Esophagus muscularis mucosa (tissue), 4 donors: ENCODE data around the gene C4B. TPM values are rescaled to one million over a fixed set of nuclear protein-coding genes. Genes with fewer than 3 reads are reported as not detected.

Experiments
- DNase-seq: peaks from one replicate; pipeline ENCODE4 v3.0.0-alpha.2; 2017; ENCODE audit errors: extremely low spot score
- H3K27ac ChIP-seq, 4 donors: fragments of 200-600 bp; sonication (generic); replicated peaks in 1 of 4; 1 replicate in 3 of 4; 2 replicates in 1 of 4; pipeline ENCODE4 v1.5.1; 2016 to 2019; ENCODE audit warnings: mild to moderate bottlenecking in 1 of 4
- H3K27me3 ChIP-seq, 4 donors: fragments of 200-600 bp; sonication (generic); one replicate each; pipeline versions ENCODE4 v1.5.1 to v1.6.0; 2016 to 2019
- H3K36me3 ChIP-seq, 4 donors: fragments of 200-600 bp; sonication (generic); one replicate each; pipeline ENCODE4 v1.5.1; 2016 to 2019
- H3K4me1 ChIP-seq, 4 donors: fragments of 200-600 bp; sonication (generic); one replicate each; pipeline ENCODE4 v1.5.1; 2016 to 2019
- H3K4me3 ChIP-seq, 4 donors: fragments of 200-600 bp; sonication (generic); 1 replicate in 2 of 4; 2 replicates in 2 of 4; pipeline ENCODE4 v1.5.1; 2016 to 2019; ENCODE audit warnings: mild to moderate bottlenecking in 4 of 4, moderate library complexity in 1 of 4
- H3K9me3 ChIP-seq, 4 donors: fragments of 200-600 bp; sonication (generic); 1 replicate in 3 of 4; 2 replicates in 1 of 4; pipeline ENCODE4 v1.5.1; 2016 to 2019
- CTCF ChIP-seq, 3 experiments: fragments of 200-600 bp in 2 of 3; fragments of 450-650 bp in 1 of 3; sonication (generic) in 2 of 3; IDR thresholded peaks; one replicate each; pipeline ENCODE4 v1.5.1; 2017 to 2019; ENCODE audit warnings: antibody characterized with exemption in 3 of 3, mild to moderate bottlenecking in 2 of 3, moderate library complexity in 1 of 3
- EP300 ChIP-seq: sonication (generic); formaldehyde crosslinking; IDR thresholded peaks from one replicate; pipeline ENCODE4 v1.6.1; 2017; ENCODE audit warnings: antibody characterized with exemption
- POLR2A ChIP-seq: fragments of 450-650 bp; IDR thresholded peaks from one replicate; pipeline ENCODE4 v1.6.1; 2017; ENCODE audit warnings: antibody characterized with exemption, moderate library complexity, mild to moderate bottlenecking, low read depth
- POLR2AphosphoS5 ChIP-seq, 2 donors: sonication (generic); formaldehyde crosslinking; IDR thresholded peaks; one replicate each; pipeline ENCODE4 v1.6.1; 2017; ENCODE audit warnings: antibody characterized with exemption in 2 of 2
- WGBS: methylation state at CpG from one replicate; pipeline ENCODE4 v1.1.5; 2018; 5-methylcytosine and 5-hydroxymethylcytosine counted together
- intact Hi-C: fragments of 100-400 bp; cut with DNase I; formaldehyde crosslinking; loops from one replicate; pipeline ENCODE4 v1.15.1; 2023
- total RNA-seq, 4 donors: library from RNA; depleted of rRNA; stranded (reverse); fragments of >200 nt; gene quantifications; one replicate each; pipeline versions ENCODE4 v1.1.0 to v1.2.1, GENCODE V29; 2016

Gene C4B
- total RNA-seq, 4 donors from 2014 or later = 45.3 to 203 (median 75.8) TPM

DNA sequence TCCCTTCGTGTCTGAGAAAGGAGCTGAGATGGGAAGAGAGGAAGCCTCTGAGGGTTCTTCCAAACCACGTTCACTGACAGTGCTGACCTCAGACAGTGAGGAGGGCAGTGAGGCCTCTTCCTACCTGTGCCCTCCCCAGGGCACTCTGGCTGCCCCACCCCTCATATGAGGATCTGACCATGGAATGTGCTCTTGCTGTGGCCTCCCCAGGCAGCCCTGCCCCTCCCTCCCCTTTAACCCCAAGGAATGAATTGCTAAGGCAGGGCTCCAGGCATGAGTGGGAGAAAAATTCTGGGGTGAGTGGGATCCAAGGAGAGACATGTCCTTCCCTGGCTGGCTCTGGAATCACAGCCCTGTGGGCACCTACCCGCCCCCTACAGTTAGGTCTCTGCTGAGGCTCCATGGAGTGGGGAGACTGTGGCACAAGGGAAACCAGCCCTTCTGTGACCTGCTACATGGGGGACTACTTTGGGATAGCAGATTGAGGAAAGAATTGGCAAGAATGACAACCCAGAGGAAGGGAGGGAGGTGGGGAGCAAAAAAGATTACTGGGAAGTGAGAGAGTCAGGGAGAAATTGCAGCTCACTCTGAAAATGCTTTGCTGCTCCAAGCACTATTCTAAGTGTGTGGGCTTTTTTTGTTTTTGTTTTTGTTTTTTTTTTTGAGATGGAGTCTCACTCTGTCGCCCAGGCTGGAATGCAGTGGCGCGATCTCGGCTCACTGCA lies 65.1 kb downstream of the C4B start:
- peak overlapping the region; percentile 31 to 79 (median 38) for H3K27ac ChIP-seq
- peaks cover 15 to 41% (median 40%) of the 10 kb centered on the region in 4 donors for H3K4me1 ChIP-seq
- H3K27me3 ChIP-seq = no peaks in the 10 kb centered on the region
- 81% methylated on average over 7 of the region's 7 CpGs for WGBS
- DNase-seq = no peak
- no peaks in the 10 kb centered on the region for H3K9me3 ChIP-seq
- intact Hi-C loops = no loop called here
- no peak for TF ChIP-seq CTCF (IDR thresholded peaks at IDR 0.05)
- no peak for TF ChIP-seq POLR2A
- no peak for TF ChIP-seq POLR2AphosphoS5 (IDR thresholded peaks at IDR 0.05)
- TF ChIP-seq EP300 = no peak
- H3K36me3 ChIP-seq = peaks cover 9 to 88% (median 42%) of the 10 kb centered on the region in 4 donors
- no peak overlapping the region for H3K4me3 ChIP-seq

- H3K27ac ChIP-seq = peak overlapping the region; percentile 59 to 80 (median 72)
- 37% methylated on average over 9 of the region's 22 CpGs for WGBS
Observed at GRCh38 chr6:32081168-32081990, 66.8 kb downstream of the C4B start.

GRCh38 chr6:32082478-32082877 lies 67.9 kb downstream of the C4B start:
- peaks cover 12 to 43% (median 40%) of the 10 kb centered on the region in 4 donors for H3K4me1 ChIP-seq
- intact Hi-C loops = no loop called here
- no peak for DNase-seq
- no peaks in the 10 kb centered on the region for H3K9me3 ChIP-seq
- H3K27me3 ChIP-seq = peaks cover 0 to 5% (median 0%) of the 10 kb centered on the region in 4 donors
- peak overlapping the region; percentile 59 to 80 (median 72) for H3K27ac ChIP-seq
- peaks cover 9 to 82% (median 41%) of the 10 kb centered on the region in 4 donors for H3K36me3 ChIP-seq
- H3K4me3 ChIP-seq = no peak overlapping the region
- 72% methylated on average over 6 of the region's 6 CpGs for WGBS
- no peak for TF ChIP-seq CTCF (IDR thresholded peaks at IDR 0.05)
- TF ChIP-seq POLR2AphosphoS5 (IDR thresholded peaks at IDR 0.05) = no peak
- TF ChIP-seq EP300 = no peak
- no peak for TF ChIP-seq POLR2A

More at GRCh38 chr6:32081168-32081990, 66.8 kb downstream of the C4B start:
- intact Hi-C loops = no loop called here
- TF ChIP-seq EP300 (no peak), POLR2A (no peak), CTCF (IDR thresholded peaks at IDR 0.05) (no peak), POLR2AphosphoS5 (IDR thresholded peaks at IDR 0.05) (peak; percentile 32 to 34)
- Histone ChIP-seq H3K36me3 (peaks cover 9 to 88% (median 41%) of the 10 kb centered on the region in 4 donors), H3K4me1 (peaks cover 12 to 39% (median 36%) of the 10 kb centered on the region in 4 donors), H3K4me3 (no peak overlapping the region), H3K27me3 (peaks cover 0 to 5% (median 0%) of the 10 kb centered on the region in 4 donors), H3K9me3 (no peaks in the 10 kb centered on the region)
- no peak for DNase-seq

- Histone ChIP-seq H3K27me3 (peaks cover 0 to 5% (median 0%) of the 10 kb centered on the region in 4 donors), H3K4me3 (no peak overlapping the region), H3K36me3 (peaks cover 9 to 79% (median 41%) of the 10 kb centered on the region in 4 donors), H3K4me1 (peaks cover 17 to 48% (median 44%) of the 10 kb centered on the region in 4 donors), H3K27ac (peak overlapping the region; percentile 59 to 80 (median 72)), H3K9me3 (no peaks in the 10 kb centered on the region)
- intact Hi-C loops = no loop called here
- TF ChIP-seq POLR2AphosphoS5 (IDR thresholded peaks at IDR 0.05) = peak; percentile 43 to 46
- TF ChIP-seq EP300 = no peak
- 70% methylated on average over 9 of the region's 9 CpGs for WGBS
- peak; percentile 94 for DNase-seq
Observed at GRCh38 chr6:32082935-32083334, 68.3 kb downstream of the C4B start.
